GM12878 (cell line): Measurements from ENCODE around the gene TCERG1L. TPM values are rescaled to one million over a fixed set of nuclear protein-coding genes. Genes with fewer than 3 reads are reported as not detected.

Experiments used
- ATAC-seq: fragments of 200-7000 bp; cut with Tn5 transposase; 3 replicates; pipeline ENCODE4 v1.9.1; 2020; ENCODE audit warnings: mild to moderate bottlenecking, moderate library complexity
- BruUV-seq: library from RNA; stranded (reverse); fragments of 400-500 nt; replicated peaks from 2 replicates; lab custom pipeline; 2021; lab: Mats Ljungman, UMichigan
- CTCF ChIA-PET: fragments of 300-600 bp; sonication (Branson Sonifier 250); formaldehyde crosslinking; extraction: SDS; loops from one replicate; lab custom pipeline; 2021; ENCODE audit warnings: inconsistent platforms; lab: Yijun Ruan, JAX
- POLR2A ChIA-PET: fragments of 350-600 bp; formaldehyde crosslinking; extraction: SDS; loops from one replicate; lab custom pipeline; 2021; ENCODE audit warnings: inconsistent platforms; lab: Charles Lee
- RAD21 ChIA-PET: fragments of 300-600 bp; sonication (Branson Sonifier 250); formaldehyde crosslinking; loops from one replicate; lab custom pipeline; 2023; ENCODE audit warnings: antibody characterized with exemption; ENCODE audit not compliant: unreplicated experiment; lab: Charles Lee
- SMC1A ChIA-PET: fragments of 300-600 bp; sonication (Branson Sonifier 250); formaldehyde crosslinking; loops from one replicate; lab custom pipeline; 2023; ENCODE audit not compliant: unreplicated experiment, uncharacterized antibody; lab: Charles Lee
- DNase-seq: peaks from one replicate; pipeline ENCODE4 v3.0.0-alpha.2; 2011; ENCODE audit warnings: low read depth, low spot score
- FAIRE-seq: peaks from 3 replicates; lab custom pipeline; 2011; peaks lifted over from hg19 to GRCh38; lab: Jason Lieb, UNC
- H2AFZ ChIP-seq: 2 replicates; pipeline ENCODE4 v1.6.0; 2011; ENCODE audit warnings: low read depth, low read length, control low read depth; ENCODE audit not compliant: control insufficient read depth
- H3K27ac ChIP-seq: 2 replicates; pipeline ENCODE4 v1.5.1; 2011; ENCODE audit warnings: control low read depth; ENCODE audit not compliant: control insufficient read depth, insufficient read depth
- H3K27me3 ChIP-seq, 2 experiments: replicated peaks in 1 of 2; 2 replicates each; pipeline versions ENCODE4 v1.6.0 to v1.6.1; 2011; ENCODE audit warnings: low read length in 1 of 2; ENCODE audit not compliant: control insufficient read depth in 2 of 2, insufficient read depth in 2 of 2
- H3K36me3 ChIP-seq, 2 experiments: 2 replicates each; pipeline ENCODE4 v1.5.1; 2011; ENCODE audit warnings: low read length in 1 of 2; ENCODE audit not compliant: control insufficient read depth in 2 of 2, insufficient read depth in 2 of 2
- H3K4me1 ChIP-seq: 2 replicates; pipeline ENCODE4 v1.6.1; 2011; ENCODE audit warnings: mild to moderate bottlenecking, low read length, moderate library complexity, mixed read lengths; ENCODE audit not compliant: control insufficient read depth, insufficient read depth
- H3K4me2 ChIP-seq: 2 replicates; pipeline ENCODE4 v1.6.0; 2011; ENCODE audit warnings: control low read depth; ENCODE audit not compliant: control insufficient read depth, insufficient read depth
- H3K4me3 ChIP-seq: fragments of 200-600 bp; sonication (generic); 2 replicates; pipeline ENCODE4 v1.5.1; 2016
- H3K79me2 ChIP-seq: 2 replicates; pipeline ENCODE4 v1.6.0; 2011; ENCODE audit warnings: low read length; ENCODE audit not compliant: control insufficient read depth, insufficient read depth
- H3K9ac ChIP-seq: 2 replicates; pipeline ENCODE4 v1.8.0; 2011; ENCODE audit warnings: low read length, control low read depth, mixed read lengths; ENCODE audit not compliant: control insufficient read depth, insufficient read depth
- H3K9me3 ChIP-seq: replicated peaks from 3 replicates; pipeline ENCODE4 v1.5.1; 2011; ENCODE audit warnings: mild to moderate bottlenecking, low read length; ENCODE audit not compliant: control insufficient read depth, insufficient read depth
- H4K20me1 ChIP-seq: 2 replicates; pipeline ENCODE4 v1.6.0; 2011; ENCODE audit not compliant: control insufficient read depth, insufficient read depth
- BCL11A ChIP-seq: IDR thresholded peaks from 2 replicates; pipeline ENCODE4 v1.6.1; 2011; ENCODE audit warnings: low read depth, low read length
- BCLAF1 ChIP-seq: fragments of 450-650 bp; IDR thresholded peaks from 2 replicates; pipeline ENCODE4 v1.6.1; 2017; ENCODE audit warnings: antibody characterized with exemption, mild to moderate bottlenecking, moderate library complexity
- CHD2 ChIP-seq: IDR thresholded peaks from 2 replicates; pipeline ENCODE4 v1.6.1; 2011; ENCODE audit warnings: low read depth, low read length, improper control_type of control experiment, borderline replicate concordance
- EP300 ChIP-seq, 2 experiments: fragments of 150-350 bp in 1 of 2; IDR thresholded peaks; 2 replicates each; pipeline ENCODE4 v1.6.1; 2011 to 2012; ENCODE audit warnings: low read depth in 2 of 2, low read length in 2 of 2, borderline replicate concordance in 1 of 2, improper control_type of control experiment in 1 of 2, inconsistent platforms in 1 of 2; ENCODE audit not compliant: control insufficient read depth in 1 of 2
- NFIC ChIP-seq: IDR thresholded peaks from 2 replicates; pipeline ENCODE4 v1.6.1; 2012; ENCODE audit warnings: low read depth, mild to moderate bottlenecking, inconsistent platforms, low read length, moderate library complexity
- NKRF ChIP-seq: fragments of 450-650 bp; conservative IDR thresholded peaks from 2 replicates; pipeline ENCODE4 v1.6.1; 2017; ENCODE audit warnings: mild to moderate bottlenecking, moderate library complexity
- PAX5 ChIP-seq: IDR thresholded peaks from 2 replicates; pipeline ENCODE4 v1.6.1; 2011; ENCODE audit warnings: low read depth, low read length, borderline replicate concordance
- SUPT20H ChIP-seq: IDR thresholded peaks from 2 replicates; pipeline ENCODE4 v1.6.1; 2011; ENCODE audit warnings: low read depth, mild to moderate bottlenecking, low read length, moderate library complexity, borderline replicate concordance; ENCODE audit not compliant: control insufficient read depth
- TCF7 ChIP-seq: IDR thresholded peaks from 2 replicates; pipeline ENCODE4 v1.6.1; 2014; ENCODE audit warnings: antibody characterized with exemption, borderline replicate concordance
- ZBTB33 ChIP-seq: fragments of 450-650 bp; IDR thresholded peaks from 2 replicates; pipeline ENCODE4 v1.6.1; 2017; ENCODE audit warnings: mild to moderate bottlenecking
- ZNF217 ChIP-seq: fragments of 450-650 bp; IDR thresholded peaks from 2 replicates; pipeline ENCODE4 v1.6.1; 2017; ENCODE audit warnings: antibody characterized with exemption, mild to moderate bottlenecking
- WGBS: methylation state at CpG from one replicate; pipeline ENCODE4 v1.1.6; 2016; ENCODE audit warnings: low lambda C conversion rate; ENCODE audit not compliant: insufficient replicate concordance, insufficient coverage; ENCODE audit errors: missing lambda C conversion rate; 5-methylcytosine and 5-hydroxymethylcytosine counted together
- in situ Hi-C: fragments of 300-500 bp; cut with MboI; formaldehyde crosslinking; loops from 9 replicates; pipeline ENCODE4 v1.14.3; 2018; ENCODE audit warnings: mixed read lengths
- intact Hi-C: fragments of 100-400 bp; cut with micrococcal nuclease; formaldehyde crosslinking; loops from one replicate; pipeline ENCODE4 v1.14.2; 2022; ENCODE audit not compliant: unreplicated experiment
- polyA plus RNA-seq, 11 experiments: library from polyadenylated mRNA; depleted of rRNA in 4 of 11; unstranded in 6 of 11; stranded (reverse) in 5 of 11; fragments of >200 nt; fragmentation: Nextera tagmentation in 4 of 11; fragmentation: Illumina TruSeq in 1 of 11; extraction: Ambion mirVana in 4 of 11; extraction: Trizol in 1 of 11; gene quantifications; 1 replicate in 1 of 11; 2 replicates in 10 of 11; pipeline versions ENCODE4 v1.2.1 to v1.2.3, GENCODE V29; 2011 to 2016; ENCODE audit warnings: inconsistent platforms in 2 of 11, missing spikeins in 2 of 11, low read depth in 1 of 11
- total RNA-seq, 4 experiments: library from RNA; depleted of rRNA in 3 of 4; stranded (reverse); fragments of >200 nt in 3 of 4; fragmentation: Illumina TruSeq in 1 of 4; extraction: Trizol in 1 of 4; gene quantifications; 2 replicates each; pipeline versions ENCODE4 v1.2.1 to v1.2.3, GENCODE V29; 2013 to 2021

Gene TCERG1L
- total and polyA plus RNA-seq, 10 of the 15 experiments (the other 5 are each of a cell fraction or from before 2014, with no cell fraction given): not detected

- POLR2A ChIA-PET: no interaction called here
- no peak overlapping the region for H3K4me2 ChIP-seq
- WGBS: 21% methylated on average over 5 of the region's 6 CpGs
- H4K20me1 ChIP-seq: no peaks in the 10 kb centered on the region
- no TSS peak for BruUV-seq
- no peak overlapping the region for H3K27ac ChIP-seq
- no peaks in the 10 kb centered on the region for H3K79me2 ChIP-seq
- in situ Hi-C loops (no loop called here), intact Hi-C loops (no loop called here)
- H3K4me3 ChIP-seq: no peak overlapping the region
- RAD21 ChIA-PET: no interaction called here
- TF ChIP-seq BCLAF1 (no peak), SUPT20H (no peak), NFIC (no peak)
- SMC1A ChIA-PET: no interaction called here
- no peaks in the 10 kb centered on the region for H3K36me3 ChIP-seq
- DNase-seq (no peak), FAIRE-seq (no peak), ATAC-seq (no peak)
- H3K9ac ChIP-seq: no peak overlapping the region
- no peaks in the 10 kb centered on the region; the same call in 1 of the 3 replicates for H3K9me3 ChIP-seq
- H3K4me1 ChIP-seq: no peaks in the 10 kb centered on the region
- no peaks in the 10 kb centered on the region for H3K27me3 ChIP-seq
- no peak overlapping the region for H2AFZ ChIP-seq
- CTCF ChIA-PET: no interaction called here
Measured at GRCh38 chr10:131077031-131077430, 234.5 kb downstream of the TCERG1L start.

GRCh38 chr10:131076356-131076755, 235.2 kb downstream of the TCERG1L start:
- ChIA-PET SMC1A (interaction anchor here (1.0 kb wide), 1 partner anchor 17 kb away, joined by 3 read pairs; no protein-coding TSS in a partner anchor), POLR2A (no interaction called here), RAD21 (no interaction called here), CTCF (no interaction called here)
- intact Hi-C loops: no loop called here
- in situ Hi-C loops: no loop called here
- Histone ChIP-seq H2AFZ (no peak overlapping the region), H3K9me3 (no peaks in the 10 kb centered on the region; the same call in 1 of the 3 replicates), H3K4me3 (no peak overlapping the region), H3K4me2 (no peak overlapping the region), H3K36me3 (no peaks in the 10 kb centered on the region), H3K4me1 (no peaks in the 10 kb centered on the region), H3K27me3 (no peaks in the 10 kb centered on the region), H3K27ac (no peak overlapping the region), H3K79me2 (no peaks in the 10 kb centered on the region), H3K9ac (no peak overlapping the region), H4K20me1 (no peaks in the 10 kb centered on the region)
- ATAC-seq (no peak), FAIRE-seq (no peak), DNase-seq (no peak)
- WGBS: 25% methylated on average over 6 of the region's 8 CpGs
- BruUV-seq: no TSS peak
- TF ChIP-seq PAX5 (no peak), ZBTB33 (no peak), TCF7 (no peak), BCL11A (no peak), CHD2 (no peak), NKRF (no peak), EP300 (IDR thresholded peaks at IDR 0.05; ENCODE audit: borderline replicate concordance in 1 of 2, control insufficient read depth in 1 of 2, low read depth in 2 of 2, low read length in 2 of 2) (no peak), ZNF217 (no peak)
